ENCODE data around the gene TRIM14. TPM values are rescaled to one million over a fixed set of nuclear protein-coding genes. Genes with fewer than 3 reads are reported as not detected.

Gene TRIM14
- total and polyA plus RNA-seq, 10 of the 15 experiments (the other 5 are each of a cell fraction or from before 2014, with no cell fraction given) = 8.6 to 53.3 (median 35.7) TPM

GRCh38 chr9:98101416-98101815 lies 17.6 kb downstream of the TRIM14 start:
- no TSS peak for BruUV-seq (replicated peaks)
- Histone ChIP-seq H4K20me1 (ENCODE audit: control insufficient read depth, insufficient read depth) (no peaks in the 10 kb centered on the region), H3K36me3 (ENCODE audit: control insufficient read depth in 2 of 2, insufficient read depth in 2 of 2, low read length in 1 of 2) (peaks cover 5 to 15% of the 10 kb centered on the region in 2 experiments), H3K27ac (ENCODE audit: control insufficient read depth, insufficient read depth) (peak overlapping the region; percentile 75), H2AFZ (ENCODE audit: control insufficient read depth, low read depth, low read length) (no peak overlapping the region), H3K9ac (ENCODE audit: control insufficient read depth, insufficient read depth, low read length) (0 out of 2 replicates have a peak overlapping the region, but pooled peaks have one; percentile 40), H3K4me3 (peak overlapping the region; percentile 27; the same call in 1 of the 2 replicates), H3K9me3 (replicated peaks; ENCODE audit: control insufficient read depth, insufficient read depth, low read length) (no peaks in the 10 kb centered on the region; the same call in 2 of the 3 replicates), H3K4me1 (ENCODE audit: control insufficient read depth, insufficient read depth, low read length) (peaks cover 86% of the 10 kb centered on the region), H3K79me2 (ENCODE audit: control insufficient read depth, insufficient read depth, low read length) (peaks cover 45% of the 10 kb centered on the region), H3K4me2 (ENCODE audit: control insufficient read depth, insufficient read depth) (peak overlapping the region; percentile 68), H3K27me3 (replicated peaks in 1 of 2; ENCODE audit: control insufficient read depth in 2 of 2, insufficient read depth in 2 of 2, low read length in 1 of 2) (no peaks in the 10 kb centered on the region)
- intact Hi-C loops (cut with micrococcal nuclease; ENCODE audit: unreplicated experiment) = loop anchor here (5.0 kb wide), 1 partner anchor 64 kb away; no protein-coding TSS in a partner anchor
- TF ChIP-seq IKZF1 (conservative IDR thresholded peaks at IDR 0.05) (0 out of 2 replicates have a peak, but pooled peaks have one; percentile 2), SREBF2 (IDR thresholded peaks at IDR 0.05; ENCODE audit: low read length) (no peak)
- RAD21 ChIA-PET (ENCODE audit: unreplicated experiment) = interaction anchor here (0.9 to 3.2 kb wide), 12 partner anchors 11 to 163 kb away, joined by 3 to 34 read pairs (median 4); partner anchors contain the start of gene TRIM14
- 1% methylated on average over 7 of the region's 7 CpGs for whole genome bisulfite sequencing (ENCODE audit: insufficient coverage, insufficient replicate concordance, low lambda C conversion rate, missing lambda C conversion rate)
- FAIRE-seq (no peak), ATAC-seq (no peak), DNase-seq (ENCODE audit: low read depth, low spot score) (no peak)
- POLR2A ChIA-PET = interaction anchor here (0.6 to 1.6 kb wide), 11 partner anchors 8 to 1816 kb away, joined by 3 to 12 read pairs (median 6); partner anchors contain the start of genes ANP32B and NANS
- CTCF ChIA-PET = interaction anchor here (0.5 to 2.4 kb wide), 13 partner anchors 10 to 702 kb away, joined by 3 to 10 read pairs (median 3); partner anchors contain the start of genes CORO2A and TRIM14
- SMC1A ChIA-PET (ENCODE audit: uncharacterized antibody, unreplicated experiment) = interaction anchor here (0.7 to 6.3 kb wide), 18 partner anchors 8 to 161 kb away, joined by 3 to 72 read pairs (median 4); partner anchors contain the start of gene TRIM14
- in situ Hi-C loops (cut with MboI) = no loop called here

GRCh38 chr9:98100456-98100855 lies 18.6 kb downstream of the TRIM14 start:
- RAD21 ChIA-PET (ENCODE audit: unreplicated experiment) = interaction anchor here (0.5 to 3.2 kb wide), 5 partner anchors 8 to 1648 kb away, joined by 3 to 34 read pairs (median 3); partner anchors contain the start of genes NANS and TRIM14
- Histone ChIP-seq H3K36me3 (ENCODE audit: control insufficient read depth in 2 of 2, insufficient read depth in 2 of 2, low read length in 1 of 2) (peaks cover 9 to 15% of the 10 kb centered on the region in 2 experiments), H3K4me1 (ENCODE audit: control insufficient read depth, insufficient read depth, low read length) (peaks cover 78% of the 10 kb centered on the region), H3K27ac (ENCODE audit: control insufficient read depth, insufficient read depth) (peak overlapping the region; percentile 75; the same call in 1 of the 2 replicates), H3K4me2 (ENCODE audit: control insufficient read depth, insufficient read depth) (peak overlapping the region; percentile 76; the same call in 1 of the 2 replicates), H3K27me3 (replicated peaks in 1 of 2; ENCODE audit: control insufficient read depth in 2 of 2, insufficient read depth in 2 of 2, low read length in 1 of 2) (no peaks in the 10 kb centered on the region), H3K9ac (ENCODE audit: control insufficient read depth, insufficient read depth, low read length) (no peak overlapping the region), H3K4me3 (no peak overlapping the region), H3K9me3 (replicated peaks; ENCODE audit: control insufficient read depth, insufficient read depth, low read length) (no peaks in the 10 kb centered on the region; the same call in 2 of the 3 replicates), H2AFZ (ENCODE audit: control insufficient read depth, low read depth, low read length) (no peak overlapping the region), H3K79me2 (ENCODE audit: control insufficient read depth, insufficient read depth, low read length) (peaks cover 38% of the 10 kb centered on the region), H4K20me1 (ENCODE audit: control insufficient read depth, insufficient read depth) (no peaks in the 10 kb centered on the region)
- CTCF ChIA-PET = interaction anchor here (1.2 to 4.0 kb wide), 4 partner anchors 18 to 157 kb away, joined by 3 to 26 read pairs (median 7); partner anchors contain the start of gene TRIM14
- ATAC-seq = no peak
- intact Hi-C loops (cut with micrococcal nuclease; ENCODE audit: unreplicated experiment) (loop anchor here (5.0 kb wide), 1 partner anchor 63 kb away; no protein-coding TSS in a partner anchor), in situ Hi-C loops (cut with MboI) (no loop called here)
- no peak for DNase-seq (ENCODE audit: low read depth, low spot score)
- POLR2A ChIA-PET = interaction anchor here (0.7 kb wide), 1 partner anchor 9 kb away, joined by 3 read pairs; no protein-coding TSS in a partner anchor
- FAIRE-seq = no peak
- BruUV-seq (replicated peaks) = no TSS peak
- SMC1A ChIA-PET (ENCODE audit: uncharacterized antibody, unreplicated experiment) = interaction anchor here (0.7 to 6.3 kb wide), 6 partner anchors 9 to 32 kb away, joined by 3 to 72 read pairs (median 6); partner anchors contain the start of gene TRIM14
- TF ChIP-seq PRDM15 (CRISPR knock-in tag; IDR thresholded peaks at IDR 0.05) (no peak), RB1 (IDR thresholded peaks at IDR 0.05; ENCODE audit: borderline replicate concordance) (no peak), RELB (IDR thresholded peaks at IDR 0.05; ENCODE audit: low read depth) (no peak), CEBPB (IDR thresholded peaks at IDR 0.05; ENCODE audit: borderline replicate concordance in 1 of 2, low read depth in 2 of 2, low read length in 2 of 2) (no peak), POLR2A (IDR thresholded peaks at IDR 0.05; ENCODE audit: low read depth, low read length) (no peak), HCFC1 (IDR thresholded peaks at IDR 0.05; ENCODE audit: low read length) (no peak), MYB (IDR thresholded peaks at IDR 0.05; ENCODE audit: borderline replicate concordance, low read depth, low read length) (no peak)
